Rectal smooth muscle tissue (tissue), 1 donor: ENCODE data around the gene RASGRP2.

Experiments used
- H3K27ac ChIP-seq: one replicate; pipeline ENCODE4 v1.7.0; 2013; ENCODE audit warnings: low read depth, low read length, inconsistent platforms
- H3K27me3 ChIP-seq: one replicate; pipeline ENCODE4 v1.7.0; 2013; ENCODE audit warnings: low read length; ENCODE audit not compliant: control insufficient read depth, insufficient read depth
- H3K36me3 ChIP-seq: one replicate; pipeline ENCODE4 v1.7.0; 2013; ENCODE audit warnings: low read length; ENCODE audit not compliant: control insufficient read depth, insufficient read depth
- H3K4me1 ChIP-seq: one replicate; pipeline ENCODE4 v1.7.0; 2013; ENCODE audit warnings: low read length; ENCODE audit not compliant: control insufficient read depth, insufficient read depth
- H3K4me3 ChIP-seq: one replicate; pipeline ENCODE4 v1.7.0; 2013; ENCODE audit warnings: low read length
- H3K9ac ChIP-seq: one replicate; pipeline ENCODE4 v1.7.0; 2013; ENCODE audit warnings: low read length

RASGRP2 gene

GRCh38 chr11:64723907-64724862 is 19.8 kb downstream of the RASGRP2 start:
- no peaks in the 10 kb centered on the region for H3K4me1 ChIP-seq
- no peak overlapping the region for H3K4me3 ChIP-seq
- no peak overlapping the region for H3K27ac ChIP-seq
- peaks cover 3% of the 10 kb centered on the region for H3K36me3 ChIP-seq
- peaks cover 19% of the 10 kb centered on the region for H3K27me3 ChIP-seq
- no peak overlapping the region for H3K9ac ChIP-seq

GRCh38 chr11:64723117-64723906 is 20.6 kb downstream of the RASGRP2 start, which contains the start of gene NRXN2:
Gene NRXN2 (minus strand): TSS chr11:64723197. CDS start chr11:64713699, 9,498 bp downstream.
- Histone ChIP-seq H3K27me3 (peaks cover 21% of the 10 kb centered on the region), H3K9ac (no peak within 1 kb of the TSS), H3K4me3 (peak within 1 kb of the TSS; percentile 61), H3K27ac (peak within 1 kb of the TSS; percentile 57), H3K36me3 (peaks cover 3% of the 10 kb centered on the region), H3K4me1 (no peaks in the 10 kb centered on the region)

GRCh38 chr11:64722141-64723065 is 21.5 kb downstream of the RASGRP2 start:
- H3K9ac ChIP-seq: no peak overlapping the region
- H3K4me1 ChIP-seq: no peaks in the 10 kb centered on the region
- H3K27me3 ChIP-seq: peaks cover 24% of the 10 kb centered on the region
- no peak overlapping the region for H3K4me3 ChIP-seq
- peaks cover 3% of the 10 kb centered on the region for H3K36me3 ChIP-seq
- no peak overlapping the region for H3K27ac ChIP-seq

- H3K27me3 ChIP-seq: peaks cover 32% of the 10 kb centered on the region
- H3K9ac ChIP-seq: no peak overlapping the region
- no peaks in the 10 kb centered on the region for H3K36me3 ChIP-seq
- H3K4me3 ChIP-seq: no peak overlapping the region
- H3K27ac ChIP-seq: no peak overlapping the region
- no peaks in the 10 kb centered on the region for H3K4me1 ChIP-seq
Observed at GRCh38 chr11:64721359-64721699, 22.6 kb downstream of the RASGRP2 start.

- Histone ChIP-seq H3K27ac (no peak overlapping the region), H3K27me3 (peaks cover 33% of the 10 kb centered on the region), H3K4me1 (no peaks in the 10 kb centered on the region), H3K36me3 (no peaks in the 10 kb centered on the region), H3K9ac (no peak overlapping the region), H3K4me3 (no peak overlapping the region)
Observed at GRCh38 chr11:64720640-64721358, 23.1 kb downstream of the RASGRP2 start.

GRCh38 chr11:64720167-64720566 is 23.8 kb downstream of the RASGRP2 start:
- Histone ChIP-seq H3K4me1 (no peaks in the 10 kb centered on the region), H3K36me3 (no peaks in the 10 kb centered on the region), H3K9ac (no peak overlapping the region), H3K4me3 (no peak overlapping the region), H3K27me3 (peaks cover 36% of the 10 kb centered on the region), H3K27ac (no peak overlapping the region)

GRCh38 chr11:64719406-64719805 is 24.5 kb downstream of the RASGRP2 start:
- Histone ChIP-seq H3K27ac (no peak overlapping the region), H3K27me3 (peaks cover 39% of the 10 kb centered on the region), H3K4me3 (no peak overlapping the region), H3K36me3 (no peaks in the 10 kb centered on the region), H3K9ac (no peak overlapping the region), H3K4me1 (no peaks in the 10 kb centered on the region)

GRCh38 chr11:64718780-64719124 is 25.2 kb downstream of the RASGRP2 start:
- no peak overlapping the region for H3K27ac ChIP-seq
- no peaks in the 10 kb centered on the region for H3K4me1 ChIP-seq
- no peaks in the 10 kb centered on the region for H3K36me3 ChIP-seq
- no peak overlapping the region for H3K4me3 ChIP-seq
- H3K27me3 ChIP-seq: peaks cover 45% of the 10 kb centered on the region
- no peak overlapping the region for H3K9ac ChIP-seq

- H3K27ac ChIP-seq: no peak overlapping the region
- peaks cover 47% of the 10 kb centered on the region for H3K27me3 ChIP-seq
- no peaks in the 10 kb centered on the region for H3K4me1 ChIP-seq
- no peak overlapping the region for H3K9ac ChIP-seq
- H3K36me3 ChIP-seq: no peaks in the 10 kb centered on the region
- H3K4me3 ChIP-seq: no peak overlapping the region
Observed at GRCh38 chr11:64718084-64718779, 25.7 kb downstream of the RASGRP2 start.

GRCh38 chr11:64717268-64717578 is 26.7 kb downstream of the RASGRP2 start:
- no peaks in the 10 kb centered on the region for H3K4me1 ChIP-seq
- H3K36me3 ChIP-seq: no peaks in the 10 kb centered on the region
- no peak overlapping the region for H3K9ac ChIP-seq
- peaks cover 56% of the 10 kb centered on the region for H3K27me3 ChIP-seq
- H3K4me3 ChIP-seq: no peak overlapping the region
- no peak overlapping the region for H3K27ac ChIP-seq

GRCh38 chr11:64716473-64717267 is 27.3 kb downstream of the RASGRP2 start:
- no peak overlapping the region for H3K9ac ChIP-seq
- no peak overlapping the region for H3K4me3 ChIP-seq
- peaks cover 58% of the 10 kb centered on the region for H3K27me3 ChIP-seq
- H3K36me3 ChIP-seq: no peaks in the 10 kb centered on the region
- H3K4me1 ChIP-seq: no peaks in the 10 kb centered on the region
- H3K27ac ChIP-seq: no peak overlapping the region
